ENCODE results near the gene AKAP9.
"Not testable (repeated sequence)": the region's sequence is repeated elsewhere in the genome, so short reads cannot be mapped to it uniquely, and the experiment has no call there.

Gene AKAP9

GRCh38 chr7:92013611-92014010, 72.9 kb downstream of the AKAP9 start:
- H3K27ac Mint-ChIP-seq = no peak overlapping the region
- H3K9me3 Mint-ChIP-seq = no peaks in the 10 kb centered on the region
- H3K27me3 Mint-ChIP-seq (ENCODE audit: low read depth) = no peaks in the 10 kb centered on the region
- H3K36me3 Mint-ChIP-seq (ENCODE audit: low read depth) = peaks cover 30% of the 10 kb centered on the region
- H3K4me1 Mint-ChIP-seq (ENCODE audit: low read depth) = no peaks in the 10 kb centered on the region
- H3K4me3 Mint-ChIP-seq = no peak overlapping the region

DNA sequence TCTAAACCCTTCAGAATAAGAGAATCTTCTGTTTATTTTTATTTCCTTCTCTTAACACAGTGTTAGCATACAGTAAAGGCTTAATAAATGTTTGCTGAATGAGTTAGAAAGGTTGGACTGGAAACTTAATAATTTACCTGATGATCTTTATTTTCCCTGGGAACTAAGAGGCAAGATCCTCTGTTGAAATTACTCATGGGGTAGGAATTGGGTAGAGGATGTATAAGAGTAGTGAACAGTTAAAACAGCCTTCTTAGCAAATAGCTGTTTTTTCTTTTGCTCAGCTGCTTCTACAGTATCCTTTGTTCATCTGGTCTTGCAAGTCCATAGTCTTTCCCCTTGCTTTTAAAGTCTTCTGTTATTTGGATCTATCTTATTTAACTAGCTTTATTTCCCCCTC, 80.0 kb downstream of the AKAP9 start:
- no peak overlapping the region for H3K4me3 Mint-ChIP-seq
- H3K27ac Mint-ChIP-seq = no peak overlapping the region
- no peaks in the 10 kb centered on the region for H3K4me1 Mint-ChIP-seq (ENCODE audit: low read depth)
- H3K9me3 Mint-ChIP-seq = no peaks in the 10 kb centered on the region
- H3K36me3 Mint-ChIP-seq (ENCODE audit: low read depth) = peaks cover 18% of the 10 kb centered on the region
- no peaks in the 10 kb centered on the region for H3K27me3 Mint-ChIP-seq (ENCODE audit: low read depth)

DNA sequence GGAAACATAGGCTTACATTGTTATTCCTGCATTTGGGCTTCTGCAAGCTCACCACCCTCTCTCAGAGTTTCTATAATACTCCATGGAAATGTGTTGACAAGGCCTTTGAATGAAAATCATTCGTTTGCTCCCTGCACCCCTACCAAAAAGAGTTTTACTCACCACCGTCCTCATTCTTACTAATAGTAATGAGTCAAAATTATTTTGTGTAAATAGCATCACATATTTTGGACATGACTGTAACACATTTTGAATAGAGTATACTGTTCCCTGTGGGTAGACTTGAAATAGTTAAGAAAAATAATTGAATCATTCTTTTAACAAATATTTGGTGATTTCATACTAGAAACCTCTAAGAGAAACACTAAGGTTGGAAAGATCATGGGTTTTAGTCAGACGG, 84.6 kb downstream of the AKAP9 start:
- Mint-ChIP-seq H3K36me3 (ENCODE audit: low read depth) (peaks cover 30% of the 10 kb centered on the region), H3K9me3 (peaks cover 4% of the 10 kb centered on the region), H3K4me3 (no peak overlapping the region), H3K4me1 (ENCODE audit: low read depth) (no peaks in the 10 kb centered on the region), H3K27ac (no peak overlapping the region), H3K27me3 (ENCODE audit: low read depth) (no peaks in the 10 kb centered on the region)

GRCh38 chr7:92026635-92027034, 86.0 kb downstream of the AKAP9 start:
- H3K4me3 Mint-ChIP-seq; H3K4me1 Mint-ChIP-seq (ENCODE audit: low read depth); H3K9me3 Mint-ChIP-seq; H3K27me3 Mint-ChIP-seq (ENCODE audit: low read depth); H3K27ac Mint-ChIP-seq: not testable (repeated sequence)
- H3K36me3 Mint-ChIP-seq (ENCODE audit: low read depth) = peaks cover 34% of the 10 kb centered on the region

DNA sequence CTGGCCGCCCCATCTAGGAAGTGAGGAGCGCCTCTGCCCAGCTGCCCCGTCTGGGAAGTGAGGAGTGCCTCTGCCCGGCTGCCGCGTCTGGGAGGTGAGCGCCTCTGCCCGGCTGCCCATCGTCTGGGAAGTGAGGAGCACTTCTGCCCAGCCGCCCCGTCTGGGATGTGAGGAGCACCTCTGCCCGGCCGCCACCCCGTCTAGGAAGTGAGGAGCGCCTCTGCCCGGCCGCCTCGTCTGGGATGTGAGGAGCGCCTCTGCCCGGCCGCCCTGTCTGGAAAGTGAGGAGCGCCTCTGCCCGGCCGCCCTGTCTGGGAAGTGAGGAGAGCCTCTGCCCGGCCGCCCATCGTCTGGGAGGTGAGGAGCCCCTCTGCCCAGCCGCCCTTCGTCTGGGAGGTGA, 86.5 kb downstream of the AKAP9 start:
- H3K4me1 Mint-ChIP-seq (ENCODE audit: low read depth); H3K4me3 Mint-ChIP-seq; H3K27me3 Mint-ChIP-seq (ENCODE audit: low read depth); H3K9me3 Mint-ChIP-seq; H3K27ac Mint-ChIP-seq: not testable (repeated sequence)
- H3K36me3 Mint-ChIP-seq (ENCODE audit: low read depth) = peaks cover 34% of the 10 kb centered on the region

DNA sequence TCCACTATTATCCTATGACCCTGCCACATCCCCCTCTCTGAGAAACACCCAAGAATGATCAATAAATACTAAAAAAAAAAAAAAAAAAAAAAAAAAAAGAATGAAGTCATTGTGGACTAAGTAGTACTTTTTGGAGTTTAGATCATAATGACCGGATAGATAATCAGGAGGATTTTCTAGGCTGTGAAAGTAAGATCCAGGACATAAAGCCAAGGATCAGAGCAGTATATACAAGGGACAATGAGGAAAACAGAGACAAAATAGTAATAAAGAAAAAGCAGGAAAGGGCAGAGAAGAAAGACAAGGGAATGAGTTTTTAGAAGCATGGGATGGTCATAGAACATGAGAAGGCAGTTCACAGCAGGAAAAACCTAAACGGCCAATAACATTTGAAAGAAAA, 87.6 kb downstream of the AKAP9 start:
- Mint-ChIP-seq H3K4me1 (ENCODE audit: low read depth) (no peaks in the 10 kb centered on the region), H3K27ac (no peak overlapping the region), H3K9me3 (peaks cover 4% of the 10 kb centered on the region), H3K36me3 (ENCODE audit: low read depth) (peaks cover 33% of the 10 kb centered on the region), H3K27me3 (ENCODE audit: low read depth) (no peaks in the 10 kb centered on the region), H3K4me3 (no peak overlapping the region)

DNA sequence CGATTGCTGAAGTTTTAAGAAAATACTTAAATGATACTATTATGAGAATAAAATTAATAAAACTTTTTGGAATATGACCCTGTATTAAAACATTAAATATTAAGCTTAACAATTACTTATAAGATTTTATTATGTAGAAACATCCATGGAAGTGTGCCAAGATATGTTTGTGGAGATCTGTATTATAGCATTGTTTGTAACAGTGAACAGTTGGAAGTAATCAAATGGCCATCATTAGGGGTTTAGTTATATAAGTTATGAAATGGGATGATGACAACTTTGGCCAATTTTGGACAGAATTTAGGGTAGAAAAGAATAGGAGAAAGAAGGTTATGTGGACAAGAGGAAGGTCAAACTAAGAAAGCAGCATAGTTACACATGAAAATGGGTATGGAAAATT, 88.0 kb downstream of the AKAP9 start:
- peaks cover 29% of the 10 kb centered on the region for H3K36me3 Mint-ChIP-seq (ENCODE audit: low read depth)
- no peak overlapping the region for H3K27ac Mint-ChIP-seq
- no peak overlapping the region for H3K4me3 Mint-ChIP-seq
- H3K9me3 Mint-ChIP-seq = peaks cover 4% of the 10 kb centered on the region
- no peaks in the 10 kb centered on the region for H3K27me3 Mint-ChIP-seq (ENCODE audit: low read depth)
- no peaks in the 10 kb centered on the region for H3K4me1 Mint-ChIP-seq (ENCODE audit: low read depth)

GRCh38 chr7:92034116-92034515, 93.5 kb downstream of the AKAP9 start:
- Mint-ChIP-seq H3K36me3 (ENCODE audit: low read depth) (peaks cover 14% of the 10 kb centered on the region), H3K27me3 (ENCODE audit: low read depth) (no peaks in the 10 kb centered on the region), H3K27ac (no peak overlapping the region), H3K9me3 (no peaks in the 10 kb centered on the region), H3K4me1 (ENCODE audit: low read depth) (no peaks in the 10 kb centered on the region), H3K4me3 (no peak overlapping the region)

DNA sequence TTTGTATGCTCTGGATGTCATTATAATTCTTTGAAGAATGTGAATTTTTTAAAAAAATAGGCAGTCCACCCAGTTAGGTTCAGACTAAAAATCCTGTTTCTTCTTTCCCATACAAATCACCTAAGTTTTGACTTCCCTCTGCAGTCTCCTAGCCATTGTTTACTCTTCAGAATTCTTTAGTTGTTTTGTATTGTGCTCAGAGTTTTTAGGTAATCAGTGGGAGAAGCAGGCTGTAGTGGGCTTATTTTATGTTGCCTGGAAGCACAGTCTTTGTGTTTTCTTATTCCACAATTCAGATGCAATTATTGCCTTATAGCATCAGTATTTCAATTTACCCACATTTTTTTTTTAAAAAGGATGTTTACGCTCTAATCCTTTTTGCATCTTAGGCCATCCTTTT, 94.9 kb downstream of the AKAP9 start:
- Mint-ChIP-seq H3K4me3 (no peak overlapping the region), H3K27ac (no peak overlapping the region), H3K9me3 (no peaks in the 10 kb centered on the region), H3K27me3 (ENCODE audit: low read depth) (no peaks in the 10 kb centered on the region), H3K36me3 (ENCODE audit: low read depth) (peaks cover 14% of the 10 kb centered on the region), H3K4me1 (ENCODE audit: low read depth) (no peaks in the 10 kb centered on the region)

DNA sequence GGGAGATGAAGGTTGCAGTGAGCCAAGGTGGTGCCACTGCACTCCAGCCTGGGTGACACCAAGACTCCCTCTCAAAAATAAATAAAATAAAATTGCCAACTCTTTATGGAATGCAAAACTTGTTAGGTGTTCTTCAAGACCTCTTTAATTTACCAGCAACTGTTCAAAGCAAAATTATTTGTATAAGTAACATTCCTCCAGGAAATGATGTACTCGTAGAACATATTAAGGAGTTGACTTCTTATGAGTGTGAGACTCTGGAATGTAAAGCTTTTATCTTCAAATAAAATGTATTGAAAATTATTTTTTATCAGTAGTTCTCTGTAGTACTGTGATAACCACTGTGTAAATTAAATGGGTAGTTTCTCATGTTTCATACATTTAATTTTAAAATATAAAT, 99.2 kb downstream of the AKAP9 start:
- Mint-ChIP-seq H3K27ac (no peak overlapping the region), H3K4me3 (no peak overlapping the region), H3K36me3 (ENCODE audit: low read depth) (peaks cover 12% of the 10 kb centered on the region), H3K4me1 (ENCODE audit: low read depth) (no peaks in the 10 kb centered on the region), H3K9me3 (no peaks in the 10 kb centered on the region), H3K27me3 (ENCODE audit: low read depth) (no peaks in the 10 kb centered on the region)

DNA sequence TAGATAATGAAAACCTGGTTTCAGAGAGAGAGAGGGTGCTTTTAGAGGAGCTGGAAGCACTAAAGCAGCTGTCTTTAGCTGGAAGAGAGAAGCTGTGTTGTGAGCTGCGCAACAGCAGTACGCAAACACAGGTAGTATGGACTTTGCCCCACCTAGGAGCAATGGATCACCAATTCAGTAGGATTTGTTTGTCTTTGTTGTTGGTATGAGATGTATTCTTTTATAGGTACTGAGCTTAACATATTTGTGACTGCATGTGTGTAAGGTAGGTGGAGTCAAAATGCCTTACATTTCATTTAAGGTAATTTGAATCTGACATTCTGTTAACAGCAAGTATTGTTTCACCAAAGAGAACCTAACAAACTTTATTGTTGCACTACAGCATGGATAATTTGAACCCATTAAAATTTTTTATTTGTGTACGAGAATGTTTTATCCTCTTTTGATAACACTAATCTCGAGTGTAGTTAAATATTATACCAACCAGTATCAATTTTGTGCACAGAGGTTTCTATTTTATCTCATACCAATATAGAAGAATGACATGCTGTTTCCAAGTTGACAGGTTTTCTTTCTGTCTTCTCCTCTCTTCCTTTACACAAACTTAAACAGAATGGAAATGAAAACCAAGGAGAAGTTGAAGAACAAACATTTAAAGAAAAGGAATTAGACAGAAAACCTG, 101.5 kb downstream of the AKAP9 start:
- H3K27me3 Mint-ChIP-seq (ENCODE audit: low read depth) = no peaks in the 10 kb centered on the region
- H3K4me1 Mint-ChIP-seq (ENCODE audit: low read depth) = no peaks in the 10 kb centered on the region
- no peak overlapping the region for H3K27ac Mint-ChIP-seq
- no peaks in the 10 kb centered on the region for H3K9me3 Mint-ChIP-seq
- no peak overlapping the region for H3K4me3 Mint-ChIP-seq
- peaks cover 15% of the 10 kb centered on the region for H3K36me3 Mint-ChIP-seq (ENCODE audit: low read depth)

DNA sequence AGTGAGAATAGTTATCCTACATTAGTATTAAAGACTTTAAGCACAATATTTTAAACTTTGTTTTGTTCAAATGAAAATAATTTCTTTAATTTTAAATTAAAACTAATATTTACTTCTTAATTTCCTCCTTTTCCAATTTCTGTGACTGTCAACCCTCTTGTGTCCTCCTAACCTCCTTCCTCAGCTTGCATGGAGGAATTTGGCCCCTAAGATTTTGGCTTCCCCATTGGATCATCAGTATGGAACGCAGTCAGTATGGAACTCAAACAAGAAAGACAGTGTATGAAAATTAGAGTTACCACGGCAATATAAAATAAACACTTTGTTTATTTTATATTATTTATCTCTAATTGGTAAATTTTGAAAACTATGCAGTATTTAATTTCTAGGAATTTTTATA, 102.4 kb downstream of the AKAP9 start:
- Mint-ChIP-seq H3K27ac (no peak overlapping the region), H3K4me3 (no peak overlapping the region), H3K27me3 (ENCODE audit: low read depth) (no peaks in the 10 kb centered on the region), H3K9me3 (no peaks in the 10 kb centered on the region), H3K36me3 (ENCODE audit: low read depth) (peaks cover 17% of the 10 kb centered on the region), H3K4me1 (ENCODE audit: low read depth) (no peaks in the 10 kb centered on the region)

GRCh38 chr7:92043637-92044036, 103.0 kb downstream of the AKAP9 start:
- no peak overlapping the region for H3K27ac Mint-ChIP-seq
- no peaks in the 10 kb centered on the region for H3K4me1 Mint-ChIP-seq (ENCODE audit: low read depth)
- H3K4me3 Mint-ChIP-seq = no peak overlapping the region
- H3K27me3 Mint-ChIP-seq (ENCODE audit: low read depth) = no peaks in the 10 kb centered on the region
- no peaks in the 10 kb centered on the region for H3K9me3 Mint-ChIP-seq
- peaks cover 17% of the 10 kb centered on the region for H3K36me3 Mint-ChIP-seq (ENCODE audit: low read depth)

DNA sequence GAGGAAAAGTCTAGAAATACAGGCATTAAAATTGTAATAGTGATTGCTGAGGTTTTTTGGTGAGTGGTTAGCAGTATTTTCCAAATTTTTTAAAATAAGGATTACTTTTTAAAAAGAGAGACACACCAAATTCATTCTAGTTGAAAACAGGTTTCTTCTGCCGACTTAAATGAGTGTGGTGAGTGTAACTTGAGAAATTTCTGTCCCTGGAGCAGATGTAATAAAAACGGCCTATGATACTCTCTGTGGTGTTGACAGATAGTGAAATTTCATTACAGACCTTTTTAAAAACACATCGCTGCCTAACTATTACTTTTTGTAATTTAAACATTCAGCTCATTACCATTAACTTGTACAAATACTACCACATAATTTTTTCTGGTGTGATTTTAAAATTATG, 103.5 kb downstream of the AKAP9 start:
- Mint-ChIP-seq H3K27me3 (ENCODE audit: low read depth) (no peaks in the 10 kb centered on the region), H3K36me3 (ENCODE audit: low read depth) (peaks cover 17% of the 10 kb centered on the region), H3K4me1 (ENCODE audit: low read depth) (no peaks in the 10 kb centered on the region), H3K9me3 (no peaks in the 10 kb centered on the region), H3K27ac (no peak overlapping the region), H3K4me3 (no peak overlapping the region)

- no peak overlapping the region for H3K4me3 Mint-ChIP-seq
- no peaks in the 10 kb centered on the region for H3K27me3 Mint-ChIP-seq (ENCODE audit: low read depth)
- H3K4me1 Mint-ChIP-seq (ENCODE audit: low read depth) = no peaks in the 10 kb centered on the region
- H3K36me3 Mint-ChIP-seq (ENCODE audit: low read depth) = peaks cover 18% of the 10 kb centered on the region
- no peak overlapping the region for H3K27ac Mint-ChIP-seq
- H3K9me3 Mint-ChIP-seq = no peaks in the 10 kb centered on the region
Observed at GRCh38 chr7:92044940-92045339, 104.3 kb downstream of the AKAP9 start.

GRCh38 chr7:92051655-92052054, 111.0 kb downstream of the AKAP9 start:
- no peaks in the 10 kb centered on the region for H3K9me3 Mint-ChIP-seq

More at GRCh38 chr7:92051655-92052054, 111.0 kb downstream of the AKAP9 start:
- Mint-ChIP-seq H3K4me1 (ENCODE audit: low read depth) (no peaks in the 10 kb centered on the region), H3K27ac (no peak overlapping the region), H3K4me3 (no peak overlapping the region), H3K27me3 (ENCODE audit: low read depth) (no peaks in the 10 kb centered on the region), H3K36me3 (ENCODE audit: low read depth) (peaks cover 10% of the 10 kb centered on the region)
